CD8-positive, alpha-beta memory T cell (primary cell): ENCODE measurements around the gene ZCCHC2. TPM values are rescaled to one million over a fixed set of nuclear protein-coding genes. Genes with fewer than 3 reads are reported as not detected.
A peak's percentile ranks its signal among the peaks of the same experiment; 100 is the strongest.

ENCODE experiments used
- CTCF ChIA-PET: fragments of 350-600 bp; sonication (Branson Sonifier 250); formaldehyde crosslinking; loops from one replicate; lab custom pipeline; 2021; ENCODE audit warnings: antibody characterized with exemption; lab: Charles Lee
- POLR2A ChIA-PET: fragments of 350-600 bp; sonication (Branson Sonifier 250); formaldehyde crosslinking; loops from one replicate; lab custom pipeline; 2021; ENCODE audit warnings: antibody characterized with exemption; lab: Charles Lee
- DNase-seq, 5 donors: peaks; one replicate each; pipeline versions ENCODE4 v3.0.0 to v3.0.0-alpha.2; 2020 to 2022; ENCODE audit warnings: mixed read lengths in 1 of 5
- H3K27ac ChIP-seq: one replicate; pipeline ENCODE4 v1.7.0; 2013; ENCODE audit warnings: low read depth, mild to moderate bottlenecking, low read length, moderate library complexity
- H3K27me3 ChIP-seq: 2 replicates; pipeline ENCODE4 v1.7.0; 2013; ENCODE audit warnings: low read length, mild to moderate bottlenecking; ENCODE audit not compliant: insufficient read depth, poor library complexity, severe bottlenecking
- H3K36me3 ChIP-seq: 2 replicates; pipeline ENCODE4 v1.7.0; 2013; ENCODE audit warnings: mild to moderate bottlenecking, low read length, moderate library complexity; ENCODE audit not compliant: insufficient read depth
- H3K4me1 ChIP-seq: 2 replicates; pipeline ENCODE4 v1.7.0; 2013; ENCODE audit warnings: mild to moderate bottlenecking, low read length, moderate library complexity; ENCODE audit not compliant: insufficient read depth
- H3K4me3 ChIP-seq: 2 replicates; pipeline ENCODE4 v1.7.0; 2013; ENCODE audit warnings: mild to moderate bottlenecking, low read length
- H3K9me3 ChIP-seq: 2 replicates; pipeline ENCODE4 v1.7.0; 2013; ENCODE audit warnings: mild to moderate bottlenecking, low read length
- H3K27ac Mint-ChIP-seq, 8 donors: one replicate each; pipeline ENCODE4 v1.8.0; 2020 to 2021; ENCODE audit warnings: mixed read lengths in 8 of 8, mild to moderate bottlenecking in 6 of 8, inconsistent platforms in 3 of 8, moderate library complexity in 3 of 8
- H3K27me3 Mint-ChIP-seq, 2 donors: one replicate each; pipeline ENCODE4 v1.8.0; 2020 to 2021; ENCODE audit warnings: mixed read lengths in 2 of 2, mild to moderate bottlenecking in 1 of 2, moderate library complexity in 1 of 2
- H3K36me3 Mint-ChIP-seq, 3 donors: one replicate each; pipeline ENCODE4 v1.8.0; 2020 to 2021; ENCODE audit warnings: mixed read lengths in 3 of 3, inconsistent platforms in 1 of 3, mild to moderate bottlenecking in 1 of 3
- H3K4me1 Mint-ChIP-seq, 3 donors: one replicate each; pipeline ENCODE4 v1.8.0; 2020 to 2021; ENCODE audit warnings: mixed read lengths in 3 of 3, inconsistent platforms in 1 of 3, mild to moderate bottlenecking in 1 of 3
- H3K4me3 Mint-ChIP-seq, 7 donors: one replicate each; pipeline ENCODE4 v1.8.0; 2020 to 2021; ENCODE audit warnings: mixed read lengths in 7 of 7, mild to moderate bottlenecking in 6 of 7, moderate library complexity in 4 of 7, inconsistent platforms in 2 of 7
- H3K9me3 Mint-ChIP-seq, 5 donors: one replicate each; pipeline ENCODE4 v1.8.0; 2020 to 2022; ENCODE audit warnings: mixed read lengths in 5 of 5, mild to moderate bottlenecking in 3 of 5, moderate library complexity in 2 of 5, inconsistent platforms in 1 of 5
- polyA plus RNA-seq: library from polyadenylated mRNA; unstranded; fragments of 300-500 nt; fragmentation: Illumina TruSeq; gene quantifications from one replicate; pipeline ENCODE4 v1.2.3, GENCODE V29; 2021
- total RNA-seq, 2 experiments: library from RNA; stranded (reverse); gene quantifications; one replicate each; pipeline ENCODE4 v1.2.3, GENCODE V29; 2021

Gene ZCCHC2
- total and polyA plus RNA-seq, 3 experiments from 2014 or later, result 2.9 to 37.9 (median 36.4) TPM

GRCh38 chr18:62596145-62597005, 73.5 kb downstream of the ZCCHC2 start:
- Mint-ChIP-seq H3K9me3 (peaks cover 0 to 9% (median 0%) of the 10 kb centered on the region in 5 donors), H3K4me1 (peaks cover 0 to 9% (median 4%) of the 10 kb centered on the region in 3 donors), H3K36me3 (no peaks in the 10 kb centered on the region), H3K4me3 (no peak overlapping the region), H3K27ac (no peak overlapping the region), H3K27me3 (peaks cover 33 to 51% of the 10 kb centered on the region in 2 donors)
- H3K27me3 ChIP-seq, result peaks cover 7% of the 10 kb centered on the region
- ChIA-PET POLR2A (no interaction called here), CTCF (no interaction called here)
- H3K36me3 ChIP-seq, result no peaks in the 10 kb centered on the region
- no peak for DNase-seq
- no peak overlapping the region for H3K27ac ChIP-seq
- H3K4me1 ChIP-seq, result peaks cover 8% of the 10 kb centered on the region
- H3K9me3 ChIP-seq, result no peaks in the 10 kb centered on the region
- no peak overlapping the region for H3K4me3 ChIP-seq

GRCh38 chr18:62601871-62602270, 79.0 kb downstream of the ZCCHC2 start:
- Histone ChIP-seq H3K27me3 (peaks cover 5% of the 10 kb centered on the region), H3K4me1 (peaks cover 3% of the 10 kb centered on the region), H3K27ac (no peak overlapping the region), H3K9me3 (no peaks in the 10 kb centered on the region), H3K4me3 (no peak overlapping the region), H3K36me3 (no peaks in the 10 kb centered on the region)
- Mint-ChIP-seq H3K27me3 (peaks cover 30 to 63% of the 10 kb centered on the region in 2 donors), H3K36me3 (no peaks in the 10 kb centered on the region), H3K27ac (peak overlapping the region in 1 of 8 donors; percentile 44), H3K9me3 (no peaks in the 10 kb centered on the region), H3K4me1 (peaks cover 0 to 6% (median 4%) of the 10 kb centered on the region in 3 donors), H3K4me3 (no peak overlapping the region)
- CTCF ChIA-PET, result no interaction called here
- POLR2A ChIA-PET, result no interaction called here
- DNase-seq, result no peak

DNA sequence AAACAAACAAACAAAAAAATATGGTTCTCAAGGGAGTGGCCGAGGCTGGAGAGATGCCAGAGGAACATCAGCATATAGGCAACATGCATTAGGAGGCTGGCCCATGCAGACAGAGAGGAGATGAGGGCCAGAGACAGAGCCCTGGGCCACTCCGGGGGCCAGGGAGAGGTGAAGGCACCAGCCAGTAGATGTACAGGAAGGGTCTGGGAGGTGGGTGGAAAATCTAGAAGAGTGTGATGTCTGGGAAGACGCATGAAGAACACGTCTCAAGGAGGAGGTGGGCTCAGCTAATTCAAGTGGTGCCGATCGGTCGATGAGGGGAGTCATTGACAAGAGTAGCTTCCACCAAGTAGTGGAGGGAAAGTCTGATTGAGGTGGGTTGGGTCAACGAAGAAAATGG, 79.9 kb downstream of the ZCCHC2 start:
- no peak for DNase-seq
- ChIA-PET POLR2A (no interaction called here), CTCF (no interaction called here)
- no peak overlapping the region for H3K4me3 ChIP-seq
- H3K27me3 ChIP-seq, result no peaks in the 10 kb centered on the region
- H3K27ac ChIP-seq, result no peak overlapping the region
- no peaks in the 10 kb centered on the region for H3K9me3 Mint-ChIP-seq
- no peaks in the 10 kb centered on the region for H3K36me3 ChIP-seq
- no peaks in the 10 kb centered on the region for H3K4me1 ChIP-seq
- H3K4me3 Mint-ChIP-seq, result no peak overlapping the region
- no peaks in the 10 kb centered on the region for H3K4me1 Mint-ChIP-seq
- H3K36me3 Mint-ChIP-seq, result no peaks in the 10 kb centered on the region
- H3K9me3 ChIP-seq, result no peaks in the 10 kb centered on the region
- peaks cover 22 to 57% of the 10 kb centered on the region in 2 donors for H3K27me3 Mint-ChIP-seq
- H3K27ac Mint-ChIP-seq, result no peak overlapping the region

DNA sequence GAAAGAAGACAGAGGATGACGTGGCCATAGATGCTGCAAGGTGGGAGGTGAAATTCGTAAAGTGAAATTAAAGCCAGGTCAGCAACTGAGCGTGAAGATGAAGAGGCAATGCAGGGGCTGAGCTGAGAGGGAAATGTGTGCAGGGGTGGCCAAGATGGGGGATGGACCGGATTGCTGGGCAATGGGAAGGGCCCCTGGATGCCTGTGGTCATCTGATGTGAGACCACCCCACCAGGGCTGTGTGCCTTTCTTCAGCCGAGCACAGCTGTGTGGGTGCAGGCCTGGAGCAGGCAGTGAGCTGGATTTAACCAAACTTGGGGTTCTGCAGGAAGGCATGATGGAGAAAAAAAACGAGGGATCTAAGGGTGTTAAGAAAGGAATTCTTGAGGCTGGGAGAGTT, 80.4 kb downstream of the ZCCHC2 start:
- peaks cover 17 to 53% of the 10 kb centered on the region in 2 donors for H3K27me3 Mint-ChIP-seq

DNA sequence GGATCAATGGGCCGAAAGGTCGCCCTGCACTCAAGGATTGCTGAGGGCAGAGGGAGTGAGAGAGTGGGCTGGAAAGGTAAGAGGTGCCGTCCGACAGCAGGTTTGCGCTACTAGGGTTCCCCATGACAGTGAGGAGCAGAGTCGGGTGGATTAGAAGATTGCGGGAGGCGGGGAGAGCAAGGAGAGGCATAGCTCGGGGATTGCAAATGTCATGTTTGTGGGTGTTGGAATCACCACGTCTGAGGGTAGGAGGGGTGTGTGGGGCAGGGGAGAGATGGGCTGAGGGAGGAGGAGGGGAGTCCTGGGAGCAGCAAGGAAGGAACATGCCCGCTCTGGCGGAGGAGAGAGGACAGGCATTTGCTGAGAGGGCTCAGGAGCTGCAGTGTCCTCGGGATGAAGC, 81.2 kb downstream of the ZCCHC2 start:
- Mint-ChIP-seq H3K36me3 (no peaks in the 10 kb centered on the region), H3K4me3 (no peak overlapping the region), H3K27me3 (peaks cover 14 to 46% of the 10 kb centered on the region in 2 donors), H3K9me3 (no peaks in the 10 kb centered on the region), H3K4me1 (no peaks in the 10 kb centered on the region), H3K27ac (peak overlapping the region in 1 of 8 donors; percentile 34)
- H3K4me1 ChIP-seq, result no peaks in the 10 kb centered on the region
- H3K36me3 ChIP-seq, result no peaks in the 10 kb centered on the region
- no peak for DNase-seq
- CTCF ChIA-PET, result interaction anchor here (1.2 kb wide), 1 partner anchor 17 kb away, joined by 4 read pairs; no protein-coding TSS in a partner anchor
- H3K9me3 ChIP-seq, result no peaks in the 10 kb centered on the region
- POLR2A ChIA-PET, result no interaction called here
- H3K4me3 ChIP-seq, result no peak overlapping the region
- H3K27ac ChIP-seq, result no peak overlapping the region
- no peaks in the 10 kb centered on the region for H3K27me3 ChIP-seq

More for the DNA sequence above, 80.4 kb downstream of the ZCCHC2 start:
- no peak overlapping the region for H3K27ac Mint-ChIP-seq
- H3K9me3 Mint-ChIP-seq, result no peaks in the 10 kb centered on the region
- no peak overlapping the region for H3K4me3 Mint-ChIP-seq
- no peaks in the 10 kb centered on the region for H3K36me3 ChIP-seq
- H3K4me1 ChIP-seq, result no peaks in the 10 kb centered on the region
- no peaks in the 10 kb centered on the region for H3K4me1 Mint-ChIP-seq
- ChIA-PET POLR2A (no interaction called here), CTCF (interaction anchor here (1.2 kb wide), 1 partner anchor 16 kb away, joined by 4 read pairs; no protein-coding TSS in a partner anchor)
- no peaks in the 10 kb centered on the region for H3K27me3 ChIP-seq
- H3K36me3 Mint-ChIP-seq, result no peaks in the 10 kb centered on the region
- H3K4me3 ChIP-seq, result no peak overlapping the region
- H3K9me3 ChIP-seq, result no peaks in the 10 kb centered on the region
- no peak for DNase-seq
- H3K27ac ChIP-seq, result no peak overlapping the region

- Histone ChIP-seq H3K27ac (no peak overlapping the region), H3K36me3 (no peaks in the 10 kb centered on the region), H3K9me3 (no peaks in the 10 kb centered on the region), H3K27me3 (no peaks in the 10 kb centered on the region), H3K4me1 (no peaks in the 10 kb centered on the region), H3K4me3 (no peak overlapping the region)
- POLR2A ChIA-PET, result no interaction called here
- H3K27me3 Mint-ChIP-seq, result peaks cover 11 to 35% of the 10 kb centered on the region in 2 donors
- no peaks in the 10 kb centered on the region for H3K4me1 Mint-ChIP-seq
- no peak overlapping the region for H3K4me3 Mint-ChIP-seq
- H3K27ac Mint-ChIP-seq, result no peak overlapping the region
- DNase-seq, result no peak
- H3K36me3 Mint-ChIP-seq, result no peaks in the 10 kb centered on the region
- CTCF ChIA-PET, result interaction anchor here (0.8 kb wide), 1 partner anchor 22 kb away, joined by 3 read pairs; no protein-coding TSS in a partner anchor
- H3K9me3 Mint-ChIP-seq, result no peaks in the 10 kb centered on the region
These were observed 82.9 kb downstream of the ZCCHC2 start for GRCh38 chr18:62605685-62606084.

DNA sequence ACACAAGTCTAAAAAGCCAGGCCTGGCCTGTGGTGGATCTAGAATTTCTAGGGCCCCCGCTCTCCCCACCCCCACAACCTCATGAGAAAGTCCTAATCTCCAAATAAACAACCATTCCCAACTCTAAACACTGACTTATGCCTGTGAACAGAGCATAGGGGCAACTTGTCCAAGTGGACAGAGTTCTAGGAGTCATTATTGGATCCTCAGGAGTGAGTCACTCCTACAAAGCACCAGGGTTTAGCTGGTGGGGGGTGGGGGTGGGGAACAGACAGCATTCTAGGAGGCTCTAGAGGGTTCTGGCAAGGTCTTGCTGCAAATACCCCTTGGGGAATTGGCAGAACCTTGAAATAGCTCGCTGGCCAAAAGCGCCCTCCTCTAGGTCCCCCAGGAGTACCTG, 83.3 kb downstream of the ZCCHC2 start:
- no peaks in the 10 kb centered on the region for H3K4me1 Mint-ChIP-seq
- no peak for DNase-seq
- POLR2A ChIA-PET, result no interaction called here
- H3K36me3 ChIP-seq, result no peaks in the 10 kb centered on the region
- no peak overlapping the region for H3K27ac Mint-ChIP-seq
- H3K4me3 ChIP-seq, result no peak overlapping the region
- H3K9me3 Mint-ChIP-seq, result no peaks in the 10 kb centered on the region
- no peaks in the 10 kb centered on the region for H3K4me1 ChIP-seq
- no peak overlapping the region for H3K4me3 Mint-ChIP-seq
- H3K27ac ChIP-seq, result no peak overlapping the region
- H3K27me3 ChIP-seq, result no peaks in the 10 kb centered on the region
- peaks cover 14 to 34% of the 10 kb centered on the region in 2 donors for H3K27me3 Mint-ChIP-seq
- no peaks in the 10 kb centered on the region for H3K36me3 Mint-ChIP-seq
- CTCF ChIA-PET, result no interaction called here
- no peaks in the 10 kb centered on the region for H3K9me3 ChIP-seq

DNA sequence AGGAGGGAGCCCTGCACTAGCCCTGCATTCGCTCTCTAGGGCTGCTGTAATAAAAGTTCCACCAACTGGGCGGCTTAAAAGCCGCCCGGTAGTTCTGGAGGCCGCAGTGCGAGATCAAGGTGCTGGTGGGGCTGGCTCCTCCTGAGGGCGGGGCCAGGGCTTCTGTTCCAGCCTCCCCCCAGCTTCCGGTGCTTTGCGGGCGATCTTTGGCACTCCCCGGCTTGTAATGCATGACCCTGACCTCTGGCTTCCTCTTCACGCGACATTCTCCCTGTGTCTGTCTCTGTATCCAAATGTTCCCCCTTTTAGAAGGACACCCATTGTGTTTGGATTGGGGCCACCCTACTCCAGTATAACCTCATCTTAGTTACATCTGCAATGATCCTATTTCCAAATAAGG, 84.5 kb downstream of the ZCCHC2 start:
- no peaks in the 10 kb centered on the region for H3K9me3 Mint-ChIP-seq
- POLR2A ChIA-PET, result no interaction called here
- H3K27me3 Mint-ChIP-seq, result peaks cover 10 to 22% of the 10 kb centered on the region in 2 donors
- no peaks in the 10 kb centered on the region for H3K4me1 Mint-ChIP-seq
- H3K27ac ChIP-seq, result no peak overlapping the region
- no peak for DNase-seq
- no peak overlapping the region for H3K4me3 ChIP-seq
- CTCF ChIA-PET, result no interaction called here
- H3K36me3 Mint-ChIP-seq, result no peaks in the 10 kb centered on the region
- no peaks in the 10 kb centered on the region for H3K4me1 ChIP-seq
- H3K36me3 ChIP-seq, result no peaks in the 10 kb centered on the region
- no peaks in the 10 kb centered on the region for H3K9me3 ChIP-seq
- H3K27me3 ChIP-seq, result no peaks in the 10 kb centered on the region
- H3K4me3 Mint-ChIP-seq, result no peak overlapping the region
- no peak overlapping the region for H3K27ac Mint-ChIP-seq
